ENCODE results near the gene RIMS4.

DNA sequence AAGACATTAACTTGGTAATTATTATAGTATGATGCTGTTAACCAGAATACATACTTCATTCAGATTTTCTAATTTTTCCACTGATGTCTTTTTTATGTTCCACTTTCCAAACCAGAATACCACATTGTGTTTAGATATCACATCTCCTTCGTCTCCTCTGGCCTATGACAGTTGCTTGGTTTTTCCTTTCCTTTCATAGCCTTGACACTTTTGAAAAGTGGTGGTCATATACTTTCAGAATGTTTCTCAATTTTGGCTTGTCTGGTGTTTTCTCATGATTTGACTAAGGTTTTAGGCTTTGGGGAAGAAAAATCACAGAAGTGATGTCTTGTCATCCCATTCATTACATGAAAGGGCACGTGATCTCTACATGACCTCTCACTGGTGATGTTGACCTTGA, 24.3 kb upstream of the RIMS4 start:
- TF ChIP-seq, protein P1, sequence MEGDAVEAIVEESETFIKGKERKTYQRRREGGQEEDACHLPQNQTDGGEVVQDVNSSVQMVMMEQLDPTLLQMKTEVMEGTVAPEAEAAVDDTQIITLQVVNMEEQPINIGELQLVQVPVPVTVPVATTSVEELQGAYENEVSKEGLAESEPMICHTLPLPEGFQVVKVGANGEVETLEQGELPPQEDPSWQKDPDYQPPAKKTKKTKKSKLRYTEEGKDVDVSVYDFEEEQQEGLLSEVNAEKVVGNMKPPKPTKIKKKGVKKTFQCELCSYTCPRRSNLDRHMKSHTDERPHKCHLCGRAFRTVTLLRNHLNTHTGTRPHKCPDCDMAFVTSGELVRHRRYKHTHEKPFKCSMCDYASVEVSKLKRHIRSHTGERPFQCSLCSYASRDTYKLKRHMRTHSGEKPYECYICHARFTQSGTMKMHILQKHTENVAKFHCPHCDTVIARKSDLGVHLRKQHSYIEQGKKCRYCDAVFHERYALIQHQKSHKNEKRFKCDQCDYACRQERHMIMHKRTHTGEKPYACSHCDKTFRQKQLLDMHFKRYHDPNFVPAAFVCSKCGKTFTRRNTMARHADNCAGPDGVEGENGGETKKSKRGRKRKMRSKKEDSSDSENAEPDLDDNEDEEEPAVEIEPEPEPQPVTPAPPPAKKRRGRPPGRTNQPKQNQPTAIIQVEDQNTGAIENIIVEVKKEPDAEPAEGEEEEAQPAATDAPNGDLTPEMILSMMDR (IDR thresholded peaks at IDR 0.05), result no peak
- no peak for TF ChIP-seq EZH2phosphoT487 (IDR thresholded peaks at IDR 0.05)

Measured in neural progenitor cell (in vitro differentiated cells).